Measurements from ENCODE around the gene ZBED2. TPM values are rescaled to one million over a fixed set of nuclear protein-coding genes. Genes with fewer than 3 reads are reported as not detected.

ZBED2 gene
- total RNA-seq, 2 donors from 2014 or later, result 5.7 to 70.2 TPM

Other genes starting within 250 kb of the ZBED2 start
- gene CD96, start 53.1 kb downstream of the ZBED2 start, total RNA-seq, result 100 to 1,000 TPM; 152 to 168 TPM
- 10 to 100 TPM; 15.0 to 26.1 TPM for gene PLCXD2, start 79.3 kb upstream of the ZBED2 start, total RNA-seq

All from natural killer cell treated with Interleukin-12 subunit alpha and Interleukin-12 subunit beta and Interleukin-15 and Interleukin-18, amount 100 ng/mL, for 72 hours (primary cell).